ENCODE measurements around the gene CSPG5.

The CSPG5 gene

GRCh38 chr3:47512416-47513124, 66.1 kb downstream of the CSPG5 start (continued):
- no peak for TF ChIP-seq KLF9 (tag by site-specific recombination; IDR thresholded peaks at IDR 0.05; ENCODE audit: low read depth)
- TF ChIP-seq PRDM2 (tag by site-specific recombination; IDR thresholded peaks at IDR 0.05; ENCODE audit: borderline replicate concordance) = no peak
- TF ChIP-seq ZNF112 (tag by site-specific recombination; IDR thresholded peaks at IDR 0.05) = no peak
- peak; percentile 90 for TF ChIP-seq ZNF362 (tag by site-specific recombination; IDR thresholded peaks at IDR 0.05)
- TF ChIP-seq ZNF521 (tag by site-specific recombination; IDR thresholded peaks at IDR 0.05) = no peak
